Measurements from ENCODE around the gene ATXN7L3.

GRCh38 chr17:44212507-44213402, 13.1 kb upstream of the ATXN7L3 start:
- TF ChIP-seq CTCF (conservative IDR thresholded peaks at IDR 0.05) (no peak), ZFX (IDR thresholded peaks at IDR 0.05) (no peak)

Measured in C4-2B (cell line).